Dermis microvascular lymphatic vessel endothelial cell (primary cell): Measurements from ENCODE around the gene PANK4. TPM values are rescaled to one million over a fixed set of nuclear protein-coding genes. Genes with fewer than 3 reads are reported as not detected.

Experiments
- DNase-seq, 2 donors: peaks; one replicate each; pipeline versions ENCODE4 v3.0.0 to v3.0.0-alpha.2; 2010; ENCODE audit warnings: low read depth in 2 of 2
- total RNA-seq: library from RNA; depleted of rRNA; stranded (reverse); fragments of >200 nt; gene quantifications from 2 replicates; pipeline ENCODE4 v1.2.1, GENCODE V29; 2014

The PANK4 gene
- total RNA-seq, 1 donor from 2014 or later, result 18.6 TPM

GRCh38 chr1:2477791-2478499, 48.5 kb downstream of the PANK4 start:
- no peak for DNase-seq

DNA sequence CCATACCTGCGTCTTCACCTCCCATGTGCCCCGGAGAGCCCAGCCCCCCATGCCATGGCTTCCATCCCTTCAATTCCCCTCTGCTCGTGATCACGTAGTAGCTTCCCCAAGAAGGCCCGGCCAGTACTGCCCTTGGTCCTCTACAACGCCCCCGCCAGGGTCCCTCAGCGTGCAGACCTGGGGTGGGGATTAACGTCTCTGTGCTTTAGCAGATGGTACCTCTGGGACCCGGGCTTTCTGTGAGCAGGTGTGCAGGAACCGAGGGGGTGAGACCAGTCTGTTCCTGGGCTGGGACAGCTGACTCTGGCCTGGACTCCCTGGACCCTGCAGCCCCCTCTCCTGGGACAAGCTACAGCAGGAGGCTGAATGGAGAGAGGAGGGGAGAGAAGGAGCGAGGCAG, 49.1 kb downstream of the PANK4 start:
- DNase-seq, result no peak

- no peak for DNase-seq
Measured at GRCh38 chr1:2476061-2476999, 50.1 kb downstream of the PANK4 start, which contains the start of gene PLCH2. Gene PLCH2 (plus strand): TSS chr1:2476289. CDS start chr1:2476589, 300 bp downstream.

DNA sequence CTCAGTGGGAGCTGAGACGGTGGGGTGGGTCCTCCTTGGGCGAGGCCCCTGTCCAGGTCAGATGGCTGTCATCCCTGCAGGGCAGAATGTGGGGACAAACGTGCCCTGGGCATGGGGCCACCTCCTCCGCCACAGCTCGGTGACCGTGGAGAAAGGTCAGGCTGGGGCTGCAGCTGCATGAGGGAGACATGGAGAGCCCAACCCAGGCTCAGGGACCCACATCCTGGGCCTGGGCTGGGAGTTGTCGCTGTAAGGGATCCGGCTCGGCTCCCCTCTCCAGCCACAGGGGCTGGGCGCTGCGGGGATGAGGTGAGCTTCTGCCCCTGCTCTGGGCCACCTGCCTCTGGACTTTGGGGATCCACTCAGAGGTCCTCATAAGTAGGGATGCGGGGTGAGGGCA, 50.8 kb downstream of the PANK4 start:
- no peak for DNase-seq

DNA sequence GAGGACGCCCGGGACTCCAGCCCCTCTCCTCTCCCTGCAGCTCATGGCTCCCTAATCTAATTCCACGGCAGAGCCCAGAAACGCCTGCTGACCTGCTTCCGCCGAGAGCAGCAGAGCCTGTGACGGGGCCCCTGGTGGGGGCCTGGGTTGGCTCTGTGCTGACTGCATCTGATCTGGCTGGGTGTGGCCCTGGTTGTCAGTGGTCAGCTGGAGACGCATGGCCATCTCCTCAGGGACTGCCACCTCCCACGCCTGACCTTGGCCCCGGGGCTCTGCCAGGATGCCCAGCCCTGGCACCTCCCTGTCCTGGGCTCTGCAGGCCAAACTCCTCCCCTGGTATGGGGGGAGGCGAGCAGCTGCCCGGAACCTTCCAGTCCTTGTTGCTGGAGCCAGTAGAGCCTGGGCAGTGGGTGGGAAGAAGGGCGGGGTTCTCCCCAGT, 51.4 kb downstream of the PANK4 start:
- no peak for DNase-seq

DNA sequence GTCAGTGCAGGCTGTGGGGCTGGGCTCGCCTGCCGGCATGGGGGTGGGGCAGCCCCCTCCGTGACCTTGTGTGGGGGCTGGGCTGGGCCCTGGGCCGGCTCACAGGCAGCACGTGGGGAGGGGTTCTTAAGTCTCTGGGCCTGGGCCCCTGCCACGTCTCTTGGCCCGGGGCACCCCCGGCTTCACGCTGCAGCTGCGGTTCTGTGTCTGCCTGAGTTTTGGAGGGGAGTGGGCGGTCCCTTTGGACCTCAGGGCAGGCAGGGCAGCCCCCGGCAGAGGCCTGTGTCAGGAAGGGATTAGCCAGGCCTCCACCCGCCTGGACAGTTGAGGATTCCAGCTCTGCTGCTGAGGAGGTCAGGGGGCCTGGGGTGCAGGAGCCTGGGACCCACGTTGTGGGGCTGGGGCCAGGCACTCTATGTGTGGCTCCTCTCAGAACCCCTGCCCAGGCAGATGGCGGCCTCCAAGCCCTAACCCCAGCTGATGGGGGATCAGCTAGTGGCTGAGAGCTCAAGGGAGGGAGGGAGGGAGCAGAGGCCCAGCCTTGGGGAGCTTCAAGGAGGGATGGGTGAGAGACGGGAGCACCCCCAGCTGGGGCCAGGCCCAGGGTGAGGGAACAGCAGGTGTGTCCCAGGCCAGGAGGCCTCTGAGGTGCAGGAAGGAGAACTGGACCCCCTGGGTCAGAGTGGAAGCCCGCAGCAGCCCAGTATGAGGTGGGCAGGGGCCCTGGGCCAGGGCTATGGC, 52.1 kb downstream of the PANK4 start:
- no peak for DNase-seq

GRCh38 chr1:2473198-2473597, 53.2 kb downstream of the PANK4 start:
- no peak for DNase-seq

- DNase-seq, result no peak
Measured at GRCh38 chr1:2472561-2473177, 53.7 kb downstream of the PANK4 start.

DNA sequence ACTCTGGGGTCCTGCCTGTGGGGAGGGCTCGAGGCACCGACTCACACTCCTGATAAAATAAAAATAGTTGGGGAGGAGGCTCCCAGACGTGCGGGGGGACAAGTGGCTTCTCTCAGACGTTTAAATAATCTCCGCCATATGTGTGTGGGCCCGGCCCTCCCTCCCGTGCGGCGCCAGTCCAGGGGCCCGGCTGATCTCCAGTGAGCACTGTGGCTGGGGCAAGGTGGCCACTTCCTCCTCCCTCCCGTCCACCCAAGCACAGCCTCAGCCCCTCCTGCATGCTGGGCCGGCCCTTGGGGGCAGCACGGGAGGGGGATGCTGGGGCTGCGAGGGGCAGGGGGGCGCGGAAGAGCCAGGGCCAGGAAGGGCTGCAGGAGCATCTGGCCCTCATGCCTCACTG, 54.3 kb downstream of the PANK4 start:
- DNase-seq, result no peak

GRCh38 chr1:2471587-2472001, 54.8 kb downstream of the PANK4 start:
- DNase-seq, result no peak

DNA sequence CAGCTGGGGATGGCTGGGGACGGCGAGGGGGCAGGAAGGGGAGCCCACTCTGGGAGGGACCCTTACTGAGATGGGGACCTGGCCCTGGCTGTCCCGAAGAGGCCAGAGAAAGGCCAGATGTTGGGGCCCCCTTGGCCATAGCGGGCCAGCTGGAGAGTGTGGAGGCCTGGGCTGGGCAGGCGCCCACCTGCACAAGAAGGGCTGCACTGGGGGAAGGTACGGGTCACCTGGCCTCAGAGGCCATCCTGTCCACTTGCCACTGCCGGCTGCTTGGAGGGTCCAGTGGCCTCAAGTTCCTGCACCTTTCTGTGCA, 55.3 kb downstream of the PANK4 start:
- no peak for DNase-seq

DNA sequence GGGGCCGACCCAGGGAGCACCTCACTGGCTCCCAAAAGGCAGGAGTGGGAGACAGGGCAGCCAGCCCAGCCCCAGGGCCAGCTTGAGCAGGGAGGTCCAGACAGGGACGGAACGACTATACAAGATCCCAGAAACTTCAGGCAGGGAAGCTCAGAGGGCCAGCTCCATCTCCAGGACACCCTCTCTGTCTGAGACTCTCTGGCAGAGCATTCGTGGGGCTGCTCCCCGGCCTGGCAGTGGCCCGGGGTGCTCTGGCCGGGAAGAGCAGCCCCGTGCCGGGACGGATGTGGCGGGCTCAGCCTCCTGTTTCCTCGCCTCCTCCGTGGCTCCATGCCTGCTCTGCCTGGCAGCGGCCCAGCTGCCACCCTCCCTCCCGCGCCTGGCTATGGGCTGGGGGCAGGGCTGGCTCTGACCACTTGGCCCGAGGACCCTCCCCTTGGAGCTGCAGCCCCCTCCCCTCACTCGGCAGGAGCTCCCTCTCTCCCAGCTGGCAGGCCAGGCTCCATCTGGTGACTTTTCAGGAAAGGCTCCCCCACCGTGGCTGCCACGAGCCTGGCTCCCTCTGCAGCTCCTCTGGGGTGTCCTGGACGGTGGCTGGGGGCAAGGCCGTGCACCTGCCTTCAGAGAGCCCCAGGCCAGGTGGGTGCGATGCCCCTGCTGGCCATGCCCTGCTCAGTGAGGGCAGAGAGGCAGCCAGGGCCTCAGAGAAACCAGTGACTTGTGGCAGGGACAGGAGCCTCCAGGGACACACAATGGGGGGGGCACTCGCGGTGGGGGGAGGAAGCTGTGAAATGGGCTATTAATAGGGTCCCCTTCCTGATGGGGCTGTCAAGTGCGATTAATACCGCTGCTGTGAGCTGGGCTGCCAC, 55.9 kb downstream of the PANK4 start:
- no peak for DNase-seq

DNA sequence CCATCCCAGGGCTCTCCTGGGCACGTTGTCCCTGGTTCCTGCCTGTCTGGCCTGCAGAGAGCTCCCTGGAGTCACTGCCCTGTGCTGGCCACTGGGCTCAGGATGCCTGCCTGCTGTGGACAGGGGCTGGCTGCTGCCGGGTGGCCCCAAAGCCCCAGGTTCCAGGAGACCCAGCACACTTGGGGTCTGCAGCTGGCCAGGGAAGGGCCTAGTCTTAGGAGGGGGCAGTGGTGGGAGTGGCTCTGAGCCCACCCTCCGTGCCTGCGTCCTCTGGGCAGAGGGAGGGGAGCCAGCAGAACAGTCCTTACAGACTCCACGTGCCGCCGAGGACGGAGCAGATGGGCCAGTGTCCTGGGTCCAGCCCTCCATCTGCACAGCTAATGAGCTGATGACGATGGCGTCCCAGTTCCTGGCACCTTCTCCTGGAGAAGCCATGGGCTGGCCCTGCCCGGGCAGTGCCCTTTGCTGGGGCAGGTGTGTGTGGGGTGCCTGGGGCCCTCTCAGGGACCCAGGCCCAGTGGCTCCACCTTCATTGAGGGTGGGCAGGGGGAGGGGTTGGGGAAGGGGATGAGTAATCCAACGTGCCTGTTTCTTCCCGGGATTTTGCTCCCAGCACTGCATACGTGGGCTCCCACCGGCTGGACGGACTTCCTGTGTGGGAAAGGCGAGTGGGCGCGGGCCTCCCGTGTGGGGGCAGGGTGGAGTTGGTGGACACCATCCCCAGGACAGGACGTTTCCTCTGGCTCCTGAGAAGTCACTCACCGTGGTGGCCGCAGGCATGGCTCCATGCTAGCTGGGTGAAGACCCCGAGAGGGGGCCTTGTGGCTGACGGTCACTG, 57.1 kb downstream of the PANK4 start:
- DNase-seq, result no peak

DNA sequence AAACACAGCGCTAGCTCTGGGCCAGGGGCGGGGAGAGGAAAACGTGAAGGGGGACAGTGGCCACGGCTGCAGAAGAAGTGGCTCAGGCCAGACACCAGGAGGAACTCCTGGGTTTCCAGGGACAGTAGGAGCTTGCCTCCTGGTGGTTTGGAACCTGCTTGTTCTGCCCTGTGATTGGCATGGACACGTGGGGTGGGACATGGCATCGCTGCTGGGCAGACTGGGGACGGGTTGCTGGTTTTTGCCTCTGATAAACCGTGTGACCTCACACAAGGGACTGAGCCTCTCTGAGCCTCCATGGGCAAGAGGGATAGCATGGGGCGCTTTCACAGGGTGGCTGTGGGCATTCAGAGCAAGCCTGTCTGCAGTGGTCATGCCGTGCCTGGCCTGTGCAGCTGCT, 57.9 kb downstream of the PANK4 start:
- DNase-seq, result no peak

DNA sequence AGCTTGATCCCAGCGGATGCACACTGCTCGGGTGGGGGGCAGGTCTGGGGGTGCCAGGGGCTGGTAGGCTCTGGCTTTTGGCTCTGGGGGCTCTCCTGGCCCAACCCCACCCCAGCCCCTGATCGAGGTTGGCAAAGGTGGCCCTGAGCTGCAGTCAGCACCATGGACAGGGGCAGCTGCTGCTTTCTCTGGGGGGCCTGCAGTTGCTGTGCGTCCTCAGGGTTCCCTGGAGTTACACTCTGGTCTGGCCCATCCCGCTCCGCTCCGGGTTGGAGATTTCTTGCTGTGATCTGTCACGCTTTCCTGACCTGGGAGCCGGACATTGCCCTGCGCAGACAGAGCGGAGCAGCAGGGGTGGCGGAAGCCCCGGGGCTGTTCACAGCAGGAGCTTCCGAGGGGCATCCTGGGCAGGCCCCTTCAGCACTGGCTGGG, 58.3 kb downstream of the PANK4 start:
- DNase-seq, result peak in 1 of 2 donors; percentile 37

- no peak for DNase-seq
Measured at GRCh38 chr1:2466958-2467554, 59.3 kb downstream of the PANK4 start.

- DNase-seq, result no peak
Measured at GRCh38 chr1:2466270-2466665, 60.1 kb downstream of the PANK4 start.

DNA sequence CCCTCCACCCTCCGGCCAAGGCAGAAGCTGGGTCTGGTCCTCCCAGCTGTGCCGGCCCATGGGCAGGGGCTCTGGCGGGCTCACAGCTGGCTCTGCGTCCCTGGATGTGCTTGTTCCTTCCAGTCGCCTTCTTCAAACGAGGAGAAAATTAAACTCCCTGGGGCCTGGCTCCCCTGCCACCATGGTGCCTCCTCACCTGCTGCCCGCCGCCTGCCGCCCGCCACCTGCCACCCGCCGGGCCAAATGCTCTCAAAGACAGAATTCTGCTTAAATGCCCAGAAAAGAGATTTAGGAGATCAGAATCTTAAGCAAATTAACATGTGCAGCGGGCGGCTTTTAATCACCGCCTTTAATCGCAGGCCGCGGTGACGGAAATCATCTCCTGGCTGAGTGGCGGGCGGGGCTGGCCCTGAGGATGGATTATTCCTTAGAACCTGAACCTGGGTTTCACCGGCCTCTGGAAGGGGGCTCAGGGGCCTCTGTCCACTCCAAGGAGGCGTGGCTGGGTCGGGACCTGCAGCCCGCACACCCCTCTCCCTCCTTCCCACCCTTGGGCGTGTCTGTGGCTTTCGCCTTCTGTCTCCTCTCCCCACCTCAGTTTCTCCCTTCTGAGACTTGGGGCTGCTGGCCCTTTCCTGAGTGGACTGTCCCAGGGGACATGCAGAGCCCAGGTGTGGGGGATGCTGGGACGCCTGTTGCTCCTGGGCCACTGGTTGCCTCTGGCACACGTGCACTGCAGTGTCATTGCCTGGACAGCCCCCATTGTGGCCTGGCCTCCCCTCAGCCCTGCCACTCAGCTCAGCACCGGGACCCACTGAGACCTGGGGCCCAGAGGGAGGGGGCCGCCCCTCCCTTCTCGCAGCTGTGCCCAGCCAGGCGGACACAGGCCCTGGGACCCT, 60.8 kb downstream of the PANK4 start:
- no peak for DNase-seq
